DMS153 (cell line): ENCODE data around the gene PKP2.
"Not testable (repeated sequence)": the region's sequence is repeated elsewhere in the genome, so short reads cannot be mapped to it uniquely, and the experiment has no call there.

Source experiments
- DNase-seq: peaks from one replicate; lab custom pipeline; 2025; lab: John Stamatoyannopoulos, UW

The PKP2 gene

DNA sequence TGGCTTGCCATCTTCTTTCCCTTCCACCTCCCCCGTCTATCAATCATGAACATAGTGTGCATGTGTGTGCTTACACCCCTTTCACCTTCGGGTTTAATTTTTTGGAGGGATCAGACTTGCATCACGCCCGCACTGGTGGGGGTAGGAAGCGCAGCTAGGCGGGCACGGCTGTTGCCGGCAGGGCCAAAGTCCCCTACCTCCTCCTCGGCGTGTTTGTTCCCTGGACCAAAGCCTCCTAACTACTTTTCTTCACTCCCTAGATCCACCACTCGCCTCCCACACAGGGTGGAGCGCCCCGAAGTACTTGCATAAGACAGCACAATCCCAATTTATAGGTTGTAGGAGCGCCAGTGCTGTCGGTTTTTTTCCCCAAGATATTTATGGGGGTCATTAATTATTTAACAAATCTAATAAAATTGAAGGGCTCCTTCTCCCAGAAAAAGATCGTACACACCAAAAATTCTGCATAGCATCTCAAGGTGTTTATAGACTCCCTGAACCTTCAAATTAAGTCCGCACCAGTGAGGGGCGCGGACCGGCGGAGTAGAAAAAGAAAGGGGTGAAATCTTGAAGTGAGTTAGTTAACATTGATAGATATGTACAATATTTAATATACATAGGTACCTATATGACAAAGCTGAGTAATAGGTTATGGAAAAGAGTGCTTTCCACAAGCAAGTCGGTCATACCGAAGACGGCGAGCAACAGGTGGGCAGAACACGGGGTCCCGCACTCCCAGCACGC, 717 bp downstream of the PKP2 start:
- no peak for DNase-seq

DNA sequence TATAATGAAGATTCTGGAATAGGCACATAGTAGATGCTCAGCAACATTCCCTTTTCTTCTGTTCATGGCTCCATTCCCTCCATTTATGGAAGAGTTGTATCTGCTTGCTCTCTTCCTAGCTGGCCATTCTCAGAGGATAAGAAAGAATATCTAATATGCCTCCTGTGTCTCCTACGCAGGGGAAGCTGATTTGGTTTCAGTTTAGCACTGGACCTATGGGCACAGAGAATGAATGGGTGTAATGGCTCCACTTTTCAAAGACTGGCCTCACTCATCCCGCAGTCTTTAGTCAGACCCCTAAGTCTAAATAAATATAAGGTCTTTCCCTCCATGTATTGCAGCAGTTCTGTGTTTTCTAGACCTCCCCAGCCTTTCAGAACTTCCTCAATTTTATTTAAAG, 2.0 kb downstream of the PKP2 start:
- DNase-seq, result no peak

DNA sequence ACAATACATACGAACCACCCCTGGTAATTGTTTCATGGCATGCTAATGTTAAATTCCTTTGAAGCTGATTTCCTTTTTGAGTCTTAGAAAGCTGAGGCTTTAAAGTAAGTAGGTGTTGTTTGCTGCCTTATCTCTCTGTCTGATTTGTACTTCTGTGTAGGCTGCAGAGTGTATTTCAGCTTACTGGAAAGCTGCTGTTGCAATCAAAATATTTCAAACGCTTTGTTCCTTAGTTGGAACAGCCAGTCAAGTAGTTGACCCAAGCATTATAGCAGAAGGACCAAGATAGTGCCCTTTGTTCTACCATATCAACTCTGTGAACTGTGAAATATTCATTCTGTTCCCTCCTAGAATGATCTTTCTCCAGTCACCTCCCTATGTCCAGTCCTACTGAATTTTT, 3.1 kb downstream of the PKP2 start:
- DNase-seq, result no peak

DNA sequence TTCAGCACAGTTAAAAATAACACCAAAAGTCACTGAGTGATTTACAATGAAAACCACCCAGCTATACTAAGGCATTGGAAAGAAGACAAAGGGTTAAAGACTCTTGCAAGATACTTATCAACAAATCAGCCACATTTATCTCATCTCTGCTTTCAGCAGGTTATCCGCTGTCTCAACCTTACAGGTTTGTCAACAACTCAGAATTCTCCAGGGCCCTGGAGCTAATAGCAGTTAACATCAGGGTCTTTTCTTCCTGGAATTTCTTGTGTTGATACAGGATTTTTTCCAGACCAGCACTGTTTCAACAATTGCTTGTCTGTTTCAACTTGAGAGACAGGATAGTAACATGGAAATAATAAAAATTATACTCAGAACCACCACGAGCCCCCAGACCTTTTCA, 3.5 kb downstream of the PKP2 start:
- no peak for DNase-seq

DNA sequence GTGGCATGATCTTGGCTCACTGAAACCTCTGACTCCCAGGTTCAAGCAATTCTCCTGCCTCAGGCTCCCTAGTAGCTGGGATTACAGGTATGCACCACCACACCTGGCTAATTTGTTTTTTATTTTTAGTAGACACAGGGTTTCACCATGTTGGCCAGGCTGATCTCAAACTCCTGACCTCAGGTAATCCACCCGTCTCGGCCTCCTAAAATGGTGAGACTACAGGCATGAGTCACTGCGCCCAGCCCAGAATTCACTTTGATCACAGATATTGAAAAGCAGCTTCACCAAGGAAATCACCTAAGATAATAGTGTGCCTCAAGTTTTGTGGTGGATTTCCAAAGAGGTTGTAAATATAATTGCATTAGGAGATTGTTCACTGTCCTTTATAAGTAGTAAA, 4.2 kb downstream of the PKP2 start:
- DNase-seq, result not testable (repeated sequence)

DNA sequence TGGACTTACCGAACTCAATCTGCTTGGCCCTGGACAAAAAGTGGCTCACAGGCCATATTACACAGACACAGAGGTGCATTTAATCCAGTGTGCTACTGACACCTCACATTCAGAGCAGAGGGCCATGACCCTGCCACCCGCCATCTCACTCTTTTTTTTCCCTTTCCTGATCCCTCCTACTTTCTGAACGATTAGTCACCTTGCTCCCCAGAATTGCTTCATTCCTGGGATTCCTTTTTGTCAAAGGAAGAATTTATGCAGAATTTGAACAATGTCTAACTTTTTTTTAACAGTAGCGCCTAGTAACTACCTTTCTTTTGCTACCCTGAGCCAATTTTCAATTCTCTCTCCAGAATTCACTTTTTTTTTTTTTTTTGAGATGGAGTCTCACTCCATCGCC, 4.6 kb downstream of the PKP2 start:
- no peak for DNase-seq

DNA sequence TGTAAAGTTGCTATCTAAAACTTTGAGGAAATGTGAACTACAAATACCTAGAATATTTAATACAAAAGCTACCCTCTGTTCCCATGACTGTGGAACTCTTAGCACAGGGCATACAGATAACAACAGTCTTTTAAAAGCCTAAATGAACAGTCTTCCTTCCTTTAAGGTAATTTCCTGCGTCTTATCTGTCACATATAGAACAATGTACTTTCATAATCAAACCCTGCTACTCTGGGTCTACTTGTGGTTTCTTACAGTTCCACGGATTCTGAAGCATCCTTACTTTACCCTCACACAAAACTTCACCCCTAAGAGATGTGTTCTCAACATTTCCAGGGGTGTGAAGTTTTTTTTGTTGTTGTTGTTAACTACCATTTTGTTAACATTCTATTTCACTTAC, 5.1 kb downstream of the PKP2 start:
- DNase-seq, result no peak

DNA sequence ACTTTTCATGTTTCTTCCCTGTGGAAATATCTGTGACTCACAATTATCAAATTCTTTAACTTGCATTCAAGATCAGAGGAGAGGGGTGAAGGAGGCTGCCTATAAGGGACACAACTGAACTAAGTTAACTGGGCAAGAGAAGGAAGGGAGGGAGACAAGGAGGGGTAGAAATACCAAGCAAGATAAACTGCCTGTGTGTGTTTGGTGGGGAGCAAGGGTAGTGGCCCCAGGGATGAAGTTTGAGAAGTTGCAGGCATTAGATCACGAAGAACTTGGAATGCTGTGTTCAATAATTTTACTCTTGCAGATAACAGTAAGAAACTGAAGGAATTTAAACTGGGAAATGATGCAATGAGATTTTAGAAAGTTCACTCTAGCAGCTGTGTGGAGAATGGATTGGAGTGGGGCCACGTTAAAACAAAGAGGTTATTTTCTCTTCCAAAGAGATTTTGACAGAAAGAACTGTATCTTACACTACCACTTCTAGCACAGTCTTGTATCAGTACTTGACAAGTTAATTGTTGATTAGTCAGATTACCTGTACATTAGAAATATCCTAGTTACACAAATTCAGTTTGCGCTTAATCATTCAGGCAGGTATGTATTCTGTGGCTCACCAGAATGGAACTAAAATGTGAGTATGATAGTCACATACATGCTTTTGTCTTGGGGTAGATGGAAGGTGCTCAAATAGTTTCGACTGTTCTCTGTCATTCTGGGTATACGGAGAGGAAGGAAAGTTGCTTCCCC, 7.4 kb downstream of the PKP2 start:
- no peak for DNase-seq

DNA sequence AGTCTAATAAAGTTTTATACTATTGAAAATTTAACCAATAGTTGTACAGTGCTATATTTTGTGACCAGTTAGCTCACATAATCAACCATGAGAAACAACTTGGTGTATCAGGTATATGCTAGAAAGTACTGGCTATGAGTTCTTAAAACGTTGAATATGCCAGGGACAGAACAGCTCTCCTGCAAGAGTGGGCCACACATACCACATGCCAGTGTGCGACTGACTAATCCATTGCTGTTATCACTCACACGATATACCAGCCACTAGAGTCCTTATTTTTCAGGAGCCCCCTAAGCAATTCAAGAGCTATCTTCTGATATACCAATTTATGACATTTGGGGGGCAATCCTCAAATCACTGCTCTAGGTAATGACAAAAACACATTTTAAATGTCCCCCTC, 9.5 kb downstream of the PKP2 start:
- DNase-seq, result no peak

DNA sequence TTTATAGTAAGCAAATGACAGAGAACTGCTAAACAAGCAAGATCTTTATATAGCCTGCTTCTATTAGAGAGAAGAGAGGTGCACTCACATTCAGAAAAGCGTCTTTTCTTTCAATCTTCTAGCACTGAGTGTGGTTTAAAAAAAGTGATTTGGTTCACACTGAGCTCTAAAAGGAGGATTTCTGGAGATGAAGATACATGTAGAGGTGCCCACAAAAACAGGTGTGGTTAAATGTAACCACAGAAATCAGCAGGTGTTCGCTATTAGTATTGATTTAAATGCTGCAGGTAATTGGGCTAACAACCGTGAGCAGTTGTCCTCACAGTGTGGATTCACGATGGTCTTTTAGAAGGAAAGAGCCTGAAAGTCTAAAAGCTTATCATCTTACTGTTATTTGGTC, 10.7 kb downstream of the PKP2 start:
- no peak for DNase-seq

DNA sequence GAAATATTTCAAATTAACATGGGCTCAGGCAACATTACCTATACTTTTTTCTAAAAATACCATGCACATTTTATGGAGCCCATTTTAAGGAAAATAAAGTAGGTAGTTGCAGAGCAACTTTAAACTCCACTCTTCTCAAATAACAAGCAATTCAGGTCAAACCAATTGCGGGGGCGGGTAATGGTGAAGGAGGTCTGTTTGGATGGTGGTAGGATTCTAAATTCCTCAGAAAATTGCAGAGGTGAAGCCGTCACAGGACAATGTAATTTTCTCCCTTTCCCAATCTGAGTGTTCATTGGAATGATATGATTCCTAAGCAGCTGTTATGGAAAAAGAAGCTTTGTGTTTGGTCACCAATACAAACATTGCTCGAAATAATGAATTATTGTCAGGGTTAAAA, 11.6 kb downstream of the PKP2 start:
- DNase-seq, result no peak

DNA sequence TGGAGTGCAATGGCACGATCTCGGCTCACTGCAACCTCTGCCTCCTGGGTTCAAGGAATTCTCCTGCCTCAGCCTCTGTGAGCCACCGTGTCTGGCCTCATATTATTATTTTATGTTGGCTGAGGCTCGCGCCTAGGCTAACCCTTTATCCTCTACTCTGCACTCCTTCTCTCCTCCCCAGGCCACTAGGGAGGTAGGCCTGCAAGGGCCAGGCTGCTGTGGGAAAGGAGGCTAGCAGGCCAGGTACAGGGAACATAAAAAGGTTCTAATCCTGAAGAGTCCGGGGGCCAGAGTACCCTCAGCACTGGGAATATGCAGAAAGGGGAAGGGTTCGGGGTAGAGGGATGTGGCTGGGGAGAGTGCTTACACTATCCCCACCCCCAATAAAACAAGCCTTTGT, 14.9 kb downstream of the PKP2 start:
- DNase-seq, result no peak

DNA sequence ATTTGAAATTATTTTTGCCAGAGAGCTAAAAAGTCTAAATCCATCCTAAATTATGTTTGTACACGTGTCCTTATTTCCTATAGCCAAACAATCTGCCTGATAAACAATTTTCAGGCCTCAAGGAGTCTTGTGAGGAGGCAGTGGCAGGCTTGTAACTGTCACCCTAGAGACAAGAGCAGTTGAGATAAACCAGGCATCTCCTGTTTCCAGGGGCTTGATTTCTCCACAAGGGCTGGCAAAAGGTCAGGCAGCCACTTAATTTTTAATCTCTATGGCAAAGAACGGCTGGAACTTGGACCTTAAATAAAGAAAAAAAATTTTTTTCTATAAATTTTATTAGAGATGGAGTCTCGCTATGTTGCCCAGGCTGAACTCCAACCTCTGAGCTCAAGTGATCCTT, 15.5 kb downstream of the PKP2 start:
- DNase-seq, result no peak

DNA sequence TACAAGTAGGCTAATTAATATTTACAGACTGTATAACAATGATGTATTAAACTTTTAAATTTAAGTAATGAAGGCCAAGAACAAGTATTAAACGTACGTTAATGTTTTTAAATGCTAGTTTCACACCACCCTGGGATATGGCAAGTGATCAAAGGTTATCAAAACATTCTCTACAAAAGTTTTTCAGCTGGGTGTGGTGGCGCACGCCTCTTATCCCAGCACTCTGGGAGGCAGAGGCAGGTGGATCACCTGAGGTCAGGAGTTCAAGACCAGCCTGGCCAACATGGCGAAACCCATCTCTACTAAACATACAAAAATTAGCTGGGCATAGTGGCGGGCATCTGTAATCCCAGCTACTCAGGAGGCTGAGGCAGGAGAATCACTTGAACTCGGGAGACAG, 17.5 kb downstream of the PKP2 start:
- not testable (repeated sequence) for DNase-seq

DNA sequence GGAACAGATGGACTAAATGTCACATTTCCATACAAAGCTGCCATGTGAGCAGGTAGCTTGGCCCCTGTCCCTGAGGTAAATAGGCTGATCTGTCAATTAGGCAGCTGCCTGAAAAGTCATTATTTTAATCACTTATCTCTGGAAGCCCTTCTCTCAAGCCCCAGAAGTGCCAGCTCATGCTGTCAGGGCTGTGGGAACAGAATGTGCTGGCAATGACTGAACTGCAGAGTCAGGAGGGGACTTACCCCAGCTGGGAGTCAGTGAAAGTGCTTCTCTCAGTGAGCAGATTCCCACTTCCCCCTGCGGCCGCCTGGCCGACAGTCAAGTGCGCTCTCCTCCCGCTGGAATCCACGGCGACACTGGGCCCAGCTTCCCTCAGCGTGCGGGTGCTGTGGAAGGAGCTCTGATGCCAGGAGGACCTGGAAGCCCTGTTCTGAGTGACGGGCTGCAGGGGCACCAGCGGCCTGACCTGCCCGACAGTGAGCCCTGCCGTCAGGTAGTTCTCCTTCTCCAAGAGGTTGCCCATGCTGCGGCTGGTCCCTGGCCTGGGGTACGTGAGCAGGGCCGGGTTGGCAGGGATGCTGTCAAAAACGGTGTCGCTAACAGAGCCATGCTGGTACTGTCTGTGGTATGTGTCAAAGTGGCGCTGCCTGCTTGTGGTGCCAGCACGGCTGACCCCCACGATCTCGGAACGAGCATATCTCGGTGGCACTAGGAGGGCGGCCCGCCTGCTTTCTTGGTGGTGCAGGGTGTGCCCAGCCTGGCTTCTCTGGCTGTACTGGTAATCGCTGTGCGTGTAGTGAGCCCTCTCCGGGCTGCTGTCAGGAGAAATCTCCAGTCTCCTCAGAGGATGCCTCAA, 18.7 kb downstream of the PKP2 start:
- DNase-seq, result no peak

DNA sequence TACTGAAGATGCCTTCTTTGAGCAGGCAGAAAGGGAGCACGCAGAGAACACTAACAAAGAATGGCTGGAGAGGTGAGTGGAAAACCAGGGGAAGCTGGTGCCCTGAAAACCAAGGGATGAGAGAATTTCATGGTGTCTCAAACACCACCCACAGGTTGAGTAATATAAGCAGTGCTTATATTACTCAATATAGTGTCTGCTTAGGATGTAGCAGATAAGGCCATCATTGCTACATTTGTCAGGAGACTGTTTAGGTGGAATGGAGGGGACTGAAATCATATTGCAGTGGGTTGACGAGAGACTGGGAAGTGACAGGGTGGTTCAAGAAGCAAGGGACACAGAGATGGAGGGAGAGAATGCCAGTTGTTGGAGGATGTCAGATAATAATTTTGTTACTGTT, 20.6 kb downstream of the PKP2 start:
- DNase-seq, result no peak

DNA sequence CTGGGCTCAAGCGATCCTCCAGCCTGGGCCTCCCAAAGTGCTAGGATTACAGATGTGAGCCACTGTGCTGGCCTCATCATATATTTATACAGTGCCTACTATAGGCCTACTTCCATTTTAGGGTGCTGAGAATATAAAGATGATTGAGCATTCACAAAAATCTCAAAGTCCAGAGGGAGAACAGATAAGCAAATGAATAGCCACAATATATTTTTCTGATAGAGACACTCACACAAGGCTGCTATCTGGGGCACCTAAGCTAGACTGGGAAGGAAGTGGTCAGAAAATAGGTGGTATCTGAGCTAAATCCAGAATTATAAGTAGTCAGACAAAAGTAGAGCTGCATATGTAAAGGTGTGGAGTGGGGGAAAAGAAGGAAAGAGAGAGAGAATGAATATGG, 21.6 kb downstream of the PKP2 start:
- no peak for DNase-seq

DNA sequence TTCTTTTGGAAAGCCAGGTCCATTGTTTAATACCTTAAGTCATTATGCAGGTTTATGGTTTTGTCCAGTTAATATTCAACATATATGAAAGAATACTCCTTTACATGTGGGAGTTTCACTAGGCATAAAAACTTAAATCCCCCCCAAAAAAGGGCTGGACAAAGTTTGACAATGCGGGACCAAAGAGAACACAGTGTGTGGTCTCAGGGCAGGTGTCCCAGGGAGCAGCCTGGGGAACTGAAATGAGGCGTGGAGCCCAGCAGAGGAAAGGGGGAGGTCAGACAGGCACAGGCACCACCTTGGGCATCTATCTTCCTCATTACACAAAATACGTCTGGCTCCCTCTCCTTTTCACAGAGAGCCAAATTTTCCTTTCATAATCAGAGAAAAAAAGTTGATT, 22.5 kb downstream of the PKP2 start:
- no peak for DNase-seq

DNA sequence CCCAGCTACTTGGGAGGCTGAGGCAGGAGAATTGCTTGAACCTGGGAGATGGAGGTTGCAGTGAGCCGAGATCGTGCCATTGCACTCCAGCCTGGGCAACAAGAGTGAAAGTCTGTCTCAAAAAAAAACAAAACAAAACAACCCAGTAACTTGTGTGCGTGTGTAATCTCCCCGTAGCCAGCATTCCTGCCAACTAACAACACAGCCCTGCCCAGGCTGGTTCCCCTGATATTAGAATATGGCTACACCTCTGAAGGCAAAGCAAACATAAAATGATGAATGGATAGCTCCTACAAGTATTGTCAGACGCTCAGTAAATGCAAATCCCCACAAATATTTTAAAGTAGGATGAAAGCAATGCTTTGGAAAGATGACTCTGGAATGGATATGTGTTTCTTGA, 24.2 kb downstream of the PKP2 start:
- DNase-seq, result not testable (repeated sequence)

DNA sequence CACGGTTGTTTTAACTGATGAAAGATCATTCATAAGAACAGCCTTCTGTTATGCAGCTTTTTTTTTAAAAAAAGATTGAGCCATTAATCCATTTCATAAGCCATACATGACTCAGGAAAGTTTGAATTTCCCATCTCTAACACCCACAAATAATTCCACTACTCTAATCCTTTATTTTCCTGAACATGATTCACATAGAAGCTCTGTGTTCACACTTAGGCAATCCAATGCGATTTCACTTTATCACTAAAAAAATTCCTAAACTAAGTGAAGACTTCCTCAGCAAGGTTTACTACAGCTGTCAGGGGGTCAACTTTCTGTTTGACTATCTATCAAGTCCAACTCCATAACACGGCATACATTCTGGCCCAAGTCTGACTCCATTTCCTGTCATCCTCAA, 25.9 kb downstream of the PKP2 start:
- no peak for DNase-seq

DNA sequence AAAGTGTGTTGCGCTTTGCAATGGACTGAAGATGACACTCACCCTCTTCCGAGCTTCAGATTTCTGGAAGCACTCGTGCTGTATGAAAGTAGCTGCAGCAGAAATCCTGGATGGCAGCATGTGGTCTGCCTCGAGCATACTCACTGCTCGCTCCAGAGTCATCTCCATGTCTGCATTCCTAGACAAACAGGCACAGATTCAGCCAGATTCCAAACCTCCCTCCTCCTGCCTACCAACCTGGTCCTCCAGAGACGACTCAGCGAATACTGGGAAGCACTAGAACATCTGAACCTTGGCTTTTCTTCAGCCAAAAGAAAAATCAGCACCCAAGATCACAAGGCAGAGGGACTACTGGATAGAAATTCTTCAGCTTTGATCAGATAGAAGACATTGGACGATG, 27.7 kb downstream of the PKP2 start:
- DNase-seq, result no peak

DNA sequence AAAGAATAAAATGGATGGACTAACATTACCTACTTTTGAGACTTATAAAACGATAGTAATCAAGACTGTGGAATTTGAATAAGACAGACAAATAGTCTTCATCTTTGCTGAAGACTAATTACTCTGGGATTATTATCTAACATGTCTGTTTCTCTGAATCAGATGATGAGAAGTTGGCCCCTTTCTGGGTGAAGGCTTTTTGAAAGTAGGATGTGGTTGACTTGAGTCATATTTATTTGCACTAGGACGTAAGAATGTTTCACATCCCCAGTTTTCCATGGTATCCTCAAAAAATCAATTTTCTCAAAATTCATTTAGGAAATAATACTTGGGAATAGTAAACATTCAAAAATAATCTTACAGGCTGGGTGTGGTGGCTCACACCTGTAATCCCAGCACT, 31.8 kb downstream of the PKP2 start:
- no peak for DNase-seq

DNA sequence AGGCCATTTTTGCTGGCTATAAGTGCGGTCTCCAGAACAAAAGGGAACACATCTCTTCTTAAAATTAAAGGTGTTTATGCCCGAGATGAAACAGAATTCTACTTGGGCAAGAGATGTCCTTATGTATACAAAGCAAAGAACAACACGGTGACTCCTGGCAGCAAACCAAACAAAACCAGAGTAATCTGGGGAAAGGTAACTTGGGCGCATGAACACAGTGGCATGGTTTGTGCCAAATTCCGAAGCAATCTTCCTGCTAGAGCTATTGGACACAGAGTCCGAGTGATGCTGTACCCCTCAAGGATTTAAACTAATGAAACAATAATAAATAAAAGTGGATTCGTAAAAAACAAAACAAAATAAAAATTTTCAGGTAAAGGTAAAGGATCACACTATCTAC, 33.4 kb downstream of the PKP2 start:
- DNase-seq, result no peak
